AG04450 (cell line): ENCODE data around the gene ZSCAN25. TPM values are rescaled to one million over a fixed set of nuclear protein-coding genes. Genes with fewer than 3 reads are reported as not detected.
"Not testable (repeated sequence)": the region's sequence is repeated elsewhere in the genome, so short reads cannot be mapped to it uniquely, and the experiment has no call there.

Source experiments
- CTCF ChIA-PET: fragments of 300-600, 350-600 bp; formaldehyde crosslinking; extraction: SDS; loops from one replicate; lab custom pipeline; 2022; ENCODE audit warnings: antibody characterized with exemption, inconsistent platforms; lab: Charles Lee
- POLR2A ChIA-PET: fragments of 350-600 bp; formaldehyde crosslinking; extraction: SDS; loops from one replicate; lab custom pipeline; 2021; ENCODE audit warnings: antibody characterized with exemption, inconsistent platforms; lab: Yijun Ruan, JAX
- DNase-seq: peaks from one replicate; pipeline ENCODE4 v3.0.0-alpha.2; 2011; ENCODE audit warnings: low read depth, low spot score
- H3K27ac ChIP-seq: one replicate; pipeline ENCODE4 v1.5.1; 2012; ENCODE audit warnings: low read depth, low read length, control low read depth
- H3K27me3 ChIP-seq: one replicate; pipeline ENCODE4 v1.6.0; 2012; ENCODE audit warnings: low read length; ENCODE audit not compliant: control insufficient read depth, insufficient read depth
- H3K4me3 ChIP-seq: 2 replicates; pipeline ENCODE4 v1.5.1; 2011; ENCODE audit warnings: mild to moderate bottlenecking, low read depth, low read length, control low read depth
- H3K9me3 ChIP-seq: 2 replicates; pipeline ENCODE4 v1.5.1; 2012; ENCODE audit warnings: low read length; ENCODE audit not compliant: control insufficient read depth, insufficient read depth
- polyA plus RNA-seq: library from polyadenylated mRNA; depleted of rRNA; stranded (reverse); fragments of >200 nt; gene quantifications from 2 replicates; pipeline ENCODE4 v1.2.3, GENCODE V29; 2011
- TF ChIP-seq, protein P1 (sequence below): IDR thresholded peaks from 2 replicates; pipeline ENCODE4 v1.5.1; 2011; ENCODE audit warnings: low read depth, low read length, control low read depth, inconsistent platforms

ZSCAN25 gene
- polyA plus RNA-seq, 1 experiment, result 6.4 TPM

DNA sequence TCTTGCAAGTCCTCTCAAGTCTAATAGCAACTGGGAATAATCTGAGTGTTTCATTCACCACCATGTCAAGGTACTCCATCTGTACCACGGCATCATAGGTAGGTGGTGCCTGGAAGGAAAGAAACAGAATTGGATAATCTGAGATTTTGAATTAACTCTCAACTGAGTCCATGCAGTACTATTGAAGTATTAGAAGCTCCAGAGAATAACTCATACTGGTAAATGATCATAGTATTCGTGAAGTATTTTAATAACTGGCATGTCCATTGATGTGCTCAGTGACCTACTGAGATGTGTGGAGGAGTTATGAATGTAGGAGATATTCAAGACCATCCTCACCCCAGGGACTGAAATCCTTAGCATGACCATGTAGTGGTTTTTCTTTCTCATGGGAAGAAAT, 35.9 kb downstream of the ZSCAN25 start:
- TF ChIP-seq, protein P1, sequence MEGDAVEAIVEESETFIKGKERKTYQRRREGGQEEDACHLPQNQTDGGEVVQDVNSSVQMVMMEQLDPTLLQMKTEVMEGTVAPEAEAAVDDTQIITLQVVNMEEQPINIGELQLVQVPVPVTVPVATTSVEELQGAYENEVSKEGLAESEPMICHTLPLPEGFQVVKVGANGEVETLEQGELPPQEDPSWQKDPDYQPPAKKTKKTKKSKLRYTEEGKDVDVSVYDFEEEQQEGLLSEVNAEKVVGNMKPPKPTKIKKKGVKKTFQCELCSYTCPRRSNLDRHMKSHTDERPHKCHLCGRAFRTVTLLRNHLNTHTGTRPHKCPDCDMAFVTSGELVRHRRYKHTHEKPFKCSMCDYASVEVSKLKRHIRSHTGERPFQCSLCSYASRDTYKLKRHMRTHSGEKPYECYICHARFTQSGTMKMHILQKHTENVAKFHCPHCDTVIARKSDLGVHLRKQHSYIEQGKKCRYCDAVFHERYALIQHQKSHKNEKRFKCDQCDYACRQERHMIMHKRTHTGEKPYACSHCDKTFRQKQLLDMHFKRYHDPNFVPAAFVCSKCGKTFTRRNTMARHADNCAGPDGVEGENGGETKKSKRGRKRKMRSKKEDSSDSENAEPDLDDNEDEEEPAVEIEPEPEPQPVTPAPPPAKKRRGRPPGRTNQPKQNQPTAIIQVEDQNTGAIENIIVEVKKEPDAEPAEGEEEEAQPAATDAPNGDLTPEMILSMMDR, result no peak
- Histone ChIP-seq H3K27ac (no peak overlapping the region), H3K27me3 (no peaks in the 10 kb centered on the region), H3K4me3 (no peak overlapping the region), H3K9me3 (no peaks in the 10 kb centered on the region)
- no peak for DNase-seq
- ChIA-PET CTCF (no interaction called here), POLR2A (interaction anchor here (0.8 kb wide), 1 partner anchor 113 kb away, joined by 3 read pairs; no protein-coding TSS in a partner anchor)

DNA sequence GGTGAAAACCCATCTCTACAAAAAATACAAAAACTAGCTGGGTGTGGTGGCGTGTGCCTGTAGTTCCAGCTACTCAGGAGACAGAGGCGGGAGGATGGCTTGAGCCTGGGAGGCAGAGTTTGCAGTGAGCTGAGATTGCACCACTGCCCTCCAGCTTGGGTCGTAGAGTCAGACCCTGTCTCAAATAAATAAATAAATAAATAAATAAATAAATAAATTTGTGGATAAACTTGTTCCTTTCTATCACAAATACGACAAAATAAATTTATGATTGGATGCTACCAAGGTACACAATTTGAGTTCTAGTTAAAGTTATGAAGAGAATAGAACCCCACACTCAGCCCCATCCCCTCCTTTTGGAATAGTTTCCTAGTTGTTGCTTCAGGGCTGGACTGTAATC, 36.5 kb downstream of the ZSCAN25 start:
- H3K9me3 ChIP-seq, H3K4me3 ChIP-seq, H3K27ac ChIP-seq, DNase-seq, CTCF ChIA-PET, H3K27me3 ChIP-seq: not testable (repeated sequence)
- POLR2A ChIA-PET, result interaction anchor here (0.7 to 0.8 kb wide), 2 partner anchors 12 to 112 kb away, joined by 3 read pairs; no protein-coding TSS in a partner anchor

DNA sequence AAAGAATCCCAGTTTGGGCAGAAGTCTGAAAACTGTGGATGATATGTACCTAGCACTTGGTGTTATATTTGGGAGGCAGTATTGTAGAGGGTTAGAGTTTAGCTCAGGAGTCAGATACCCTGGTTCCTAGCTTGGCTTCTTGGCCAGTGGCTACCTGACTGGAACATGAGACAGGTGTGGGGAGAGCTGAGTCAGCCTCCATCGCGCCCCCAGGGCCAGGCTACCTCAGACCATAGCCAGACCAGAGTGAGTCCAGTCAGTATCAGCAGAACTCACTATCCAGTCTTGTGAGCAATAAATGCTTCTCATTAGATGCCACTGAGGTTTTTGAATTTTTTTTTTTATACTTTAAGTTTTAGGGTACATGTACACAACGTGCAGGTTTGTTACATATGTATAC, 37.0 kb downstream of the ZSCAN25 start:
- H3K9me3 ChIP-seq, result no peaks in the 10 kb centered on the region
- ChIA-PET CTCF (no interaction called here), POLR2A (interaction anchor here (0.7 kb wide), 1 partner anchor 11 kb away, joined by 3 read pairs; no protein-coding TSS in a partner anchor)
- DNase-seq, result no peak
- TF ChIP-seq, protein P1, result no peak
- no peaks in the 10 kb centered on the region for H3K27me3 ChIP-seq
- no peak overlapping the region for H3K4me3 ChIP-seq
- H3K27ac ChIP-seq, result no peak overlapping the region

DNA sequence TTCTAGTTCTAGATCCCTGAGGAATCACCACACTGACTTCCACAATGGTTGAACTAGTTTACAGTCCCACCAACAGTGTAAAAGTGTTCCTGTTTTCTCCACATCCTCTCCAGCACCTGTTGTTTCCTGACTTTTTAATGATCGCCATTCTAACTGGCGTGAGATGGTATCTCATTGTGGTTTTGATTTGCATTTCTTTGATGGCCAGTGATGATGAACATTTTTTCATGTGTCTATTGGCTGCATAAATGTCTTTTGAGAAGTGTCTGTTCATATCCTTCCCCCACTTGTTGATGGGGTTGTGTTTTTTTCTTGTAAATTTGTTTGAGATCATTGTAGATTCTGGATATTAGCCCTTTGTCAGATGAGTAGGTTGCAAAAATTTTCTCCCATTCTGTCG, 37.9 kb downstream of the ZSCAN25 start:
- POLR2A ChIA-PET, H3K27me3 ChIP-seq, H3K4me3 ChIP-seq, DNase-seq, CTCF ChIA-PET, H3K27ac ChIP-seq, H3K9me3 ChIP-seq: not testable (repeated sequence)

DNA sequence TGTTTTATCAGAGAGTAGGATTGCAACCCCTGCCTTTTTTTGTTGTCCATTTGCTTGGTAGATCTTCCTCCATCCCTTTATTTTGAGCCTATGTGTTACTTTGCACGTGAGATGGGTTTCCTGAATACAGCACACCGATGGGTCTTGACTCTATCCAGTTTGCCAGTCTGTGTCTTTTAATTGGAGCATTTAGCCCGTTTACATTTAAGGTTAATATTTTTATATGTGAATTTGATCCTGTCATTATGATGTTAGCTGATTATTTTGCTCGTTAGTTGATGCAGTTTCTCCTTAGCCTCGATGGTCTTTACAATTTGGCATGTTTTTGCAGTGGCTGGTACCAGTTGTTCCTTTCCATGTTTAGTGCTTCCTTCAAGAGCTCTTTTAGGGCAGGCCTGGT, 41.1 kb downstream of the ZSCAN25 start:
- POLR2A ChIA-PET, H3K27ac ChIP-seq, H3K9me3 ChIP-seq, CTCF ChIA-PET, H3K4me3 ChIP-seq, H3K27me3 ChIP-seq, DNase-seq: not testable (repeated sequence)

DNA sequence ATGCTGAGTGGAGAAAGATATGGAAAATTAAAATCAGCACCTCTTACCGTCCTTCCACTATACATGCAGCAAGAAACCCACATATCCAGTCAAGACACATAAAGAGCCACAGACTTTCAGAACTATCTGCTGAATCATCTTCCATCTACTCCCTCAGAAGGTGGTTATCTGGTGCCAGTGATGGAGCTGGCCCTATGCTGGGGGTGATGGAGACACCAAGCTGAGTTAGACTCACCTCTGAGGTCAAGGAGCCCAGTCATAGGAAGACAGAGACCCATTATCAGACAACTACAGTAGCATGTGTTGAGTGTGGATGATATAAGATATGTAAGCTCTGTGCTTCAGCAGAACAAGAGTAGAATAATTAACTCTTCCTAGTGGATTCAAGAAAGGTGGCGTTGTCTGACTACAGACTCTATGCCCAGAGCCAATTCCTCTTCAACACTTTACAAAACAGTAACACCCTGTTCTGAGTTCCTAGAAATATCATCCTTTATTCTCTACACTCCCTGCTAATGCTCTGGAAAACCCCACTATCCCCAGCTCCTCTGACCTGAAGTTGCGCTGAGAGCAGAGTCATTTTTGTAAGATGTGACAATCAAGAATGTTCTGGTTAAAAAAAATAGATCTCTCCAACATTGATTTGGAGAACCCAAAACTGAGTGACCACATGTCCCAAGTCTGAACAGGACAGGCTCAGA, 48.7 kb downstream of the ZSCAN25 start:
- no peak overlapping the region for H3K4me3 ChIP-seq
- no peaks in the 10 kb centered on the region for H3K27me3 ChIP-seq
- TF ChIP-seq, protein P1, result no peak
- ChIA-PET POLR2A (interaction anchor here (0.5 kb wide), 1 partner anchor 12 kb away, joined by 3 read pairs; no protein-coding TSS in a partner anchor), CTCF (no interaction called here)
- H3K9me3 ChIP-seq, result no peaks in the 10 kb centered on the region
- no peak overlapping the region for H3K27ac ChIP-seq
- DNase-seq, result no peak
